ENCODE results near the gene PTAR1. TPM values are rescaled to one million over a fixed set of nuclear protein-coding genes. Genes with fewer than 3 reads are reported as not detected.
A peak's percentile ranks its signal among the peaks of the same experiment; 100 is the strongest.

The PTAR1 gene
- total RNA-seq, 1 donor from 2014 or later, result 146 TPM

GRCh38 chr9:69671879-69672595 is 87.8 kb downstream of the PTAR1 start, which contains the start of gene APBA1:
TSS of gene APBA1 (minus strand) at chr9:69672371.
- TF ChIP-seq EZH2phosphoT487 (IDR thresholded peaks at IDR 0.05) (no peak), CTCF (IDR thresholded peaks at IDR 0.05) (peak; percentile 15)
- H3K27me3 Mint-ChIP-seq (ENCODE audit: insufficient read depth, low read depth), result peaks cover 16% of the 10 kb centered on the region
- Histone ChIP-seq H3K9ac (no peak within 1 kb of the TSS), H3K4me1 (peaks cover 18% of the 10 kb centered on the region), H3K27ac (no peak within 1 kb of the TSS), H3K27me3 (peaks cover 28% of the 10 kb centered on the region), H3K4me2 (peak within 1 kb of the TSS; percentile 96), H3K79me2 (ENCODE audit: low read depth) (no peaks in the 10 kb centered on the region), H3K36me3 (no peaks in the 10 kb centered on the region), H2AFZ (replicated peaks) (peak within 1 kb of the TSS; percentile 100), H3K4me3 (peak within 1 kb of the TSS; percentile 83), H3F3A (ENCODE audit: low read depth) (peaks cover 46% of the 10 kb centered on the region), H3K9me3 (ENCODE audit: low read depth) (no peaks in the 10 kb centered on the region), H4K20me1 (ENCODE audit: low read depth) (no peaks in the 10 kb centered on the region)
- no peaks in the 10 kb centered on the region for H3K36me3 Mint-ChIP-seq
- no peaks in the 10 kb centered on the region for H3K9me3 Mint-ChIP-seq
- H3K27ac Mint-ChIP-seq, result peak within 1 kb of the TSS; percentile 9
- peaks cover 19% of the 10 kb centered on the region for H3K4me1 Mint-ChIP-seq
- H3K4me3 Mint-ChIP-seq, result peak within 1 kb of the TSS; percentile 84
- DNase-seq (ENCODE audit: low spot score), result peak; percentile 84

- peak overlapping the region; percentile 100 for H2AFZ ChIP-seq (replicated peaks)
- no peaks in the 10 kb centered on the region for H3K36me3 ChIP-seq
- H3K9ac ChIP-seq, result no peak overlapping the region
- no peaks in the 10 kb centered on the region for H4K20me1 ChIP-seq (ENCODE audit: low read depth)
- peak overlapping the region; percentile 96 for H3K4me2 ChIP-seq
- H3F3A ChIP-seq (ENCODE audit: low read depth), result peaks cover 49% of the 10 kb centered on the region
- H3K4me3 ChIP-seq, result peak overlapping the region; percentile 83
- H3K27me3 ChIP-seq, result peaks cover 28% of the 10 kb centered on the region
- TF ChIP-seq CTCF (IDR thresholded peaks at IDR 0.05) (no peak), EZH2 (IDR thresholded peaks at IDR 0.05) (no peak), EZH2phosphoT487 (IDR thresholded peaks at IDR 0.05) (no peak)
- Mint-ChIP-seq H3K4me3 (peak overlapping the region; percentile 83), H3K36me3 (no peaks in the 10 kb centered on the region), H3K4me1 (peaks cover 19% of the 10 kb centered on the region), H3K27ac (no peak overlapping the region), H3K27me3 (ENCODE audit: insufficient read depth, low read depth) (peaks cover 16% of the 10 kb centered on the region), H3K9me3 (no peaks in the 10 kb centered on the region)
- no peaks in the 10 kb centered on the region for H3K9me3 ChIP-seq (ENCODE audit: low read depth)
- H3K4me1 ChIP-seq, result peaks cover 25% of the 10 kb centered on the region
- no peak overlapping the region for H3K27ac ChIP-seq
- no peak for DNase-seq (ENCODE audit: low spot score)
- H3K79me2 ChIP-seq (ENCODE audit: low read depth), result no peaks in the 10 kb centered on the region
These were observed 88.4 kb downstream of the PTAR1 start for GRCh38 chr9:69671311-69671878.

GRCh38 chr9:69667306-69667705 is 92.5 kb downstream of the PTAR1 start:
- H3K27me3 Mint-ChIP-seq (ENCODE audit: insufficient read depth, low read depth), result peaks cover 12% of the 10 kb centered on the region
- no peaks in the 10 kb centered on the region for H3K36me3 Mint-ChIP-seq
- H3K9me3 Mint-ChIP-seq, result no peaks in the 10 kb centered on the region
- no peak overlapping the region for H3K27ac Mint-ChIP-seq
- no peaks in the 10 kb centered on the region for H3K36me3 ChIP-seq
- peaks cover 28% of the 10 kb centered on the region for H3K27me3 ChIP-seq
- H3K79me2 ChIP-seq (ENCODE audit: low read depth), result no peaks in the 10 kb centered on the region
- TF ChIP-seq EZH2 (IDR thresholded peaks at IDR 0.05) (no peak), CTCF (IDR thresholded peaks at IDR 0.05) (no peak), EZH2phosphoT487 (IDR thresholded peaks at IDR 0.05) (no peak)
- peak; percentile 57 for DNase-seq (ENCODE audit: low spot score)
- H3K9me3 ChIP-seq (ENCODE audit: low read depth), result no peaks in the 10 kb centered on the region
- H3K27ac ChIP-seq, result peak overlapping the region; percentile 9
- H4K20me1 ChIP-seq (ENCODE audit: low read depth), result no peaks in the 10 kb centered on the region
- peaks cover 32% of the 10 kb centered on the region for H3K4me1 ChIP-seq
- no peak overlapping the region for H3K9ac ChIP-seq
- H3K4me1 Mint-ChIP-seq, result peaks cover 10% of the 10 kb centered on the region
- no peak overlapping the region for H2AFZ ChIP-seq (replicated peaks)
- H3K4me3 ChIP-seq, result peak overlapping the region; percentile 27
- H3K4me3 Mint-ChIP-seq, result no peak overlapping the region
- peaks cover 34% of the 10 kb centered on the region for H3F3A ChIP-seq (ENCODE audit: low read depth)
- H3K4me2 ChIP-seq, result peak overlapping the region; percentile 72
